ENCODE results near the gene SPOCK2. TPM values are rescaled to one million over a fixed set of nuclear protein-coding genes. Genes with fewer than 3 reads are reported as not detected.

The SPOCK2 gene
- polyA plus RNA-seq, 1 donor from 2014 or later, result 5.6 TPM

DNA sequence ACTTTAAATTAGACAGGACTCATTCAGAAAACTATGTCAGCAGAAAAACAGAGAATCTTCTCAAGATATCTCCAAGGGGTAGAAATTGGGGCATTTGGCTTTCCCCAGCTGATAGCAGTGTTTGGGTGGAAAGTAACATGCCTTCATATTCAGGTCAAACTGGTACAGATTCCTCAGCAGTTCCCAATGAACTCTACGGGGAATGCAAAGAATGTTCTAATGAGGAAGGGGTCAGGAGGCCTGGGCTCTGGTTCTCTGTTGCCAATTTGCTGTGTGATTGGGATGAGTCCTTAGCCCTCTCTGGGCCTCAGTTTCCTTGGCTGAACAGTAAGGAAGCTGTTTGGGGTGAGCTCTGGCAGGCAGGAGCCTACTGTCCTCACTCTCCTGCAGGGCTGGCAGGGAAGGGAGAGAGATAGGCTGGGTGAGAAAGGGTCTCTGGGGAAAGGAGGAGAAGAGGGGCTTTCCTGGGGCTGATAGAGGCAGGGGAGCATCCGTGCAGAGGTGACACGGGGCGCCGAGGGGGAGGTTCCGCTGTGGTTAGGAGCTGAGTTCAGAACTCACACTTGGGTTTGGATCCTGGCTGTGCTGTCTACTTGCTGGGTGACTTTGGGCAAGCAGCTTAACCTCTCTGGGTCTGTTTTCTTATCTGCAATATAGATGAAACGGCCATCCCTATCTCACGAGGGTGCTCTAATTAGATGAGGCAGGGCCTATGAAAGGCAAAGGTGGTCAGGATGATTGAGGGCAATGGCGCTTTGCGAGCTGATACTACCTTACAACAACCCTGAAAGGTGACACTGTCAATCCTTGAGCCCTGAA is 45.1 kb downstream of the SPOCK2 start:
- Histone ChIP-seq H3K79me2 (replicated peaks; ENCODE audit: insufficient read depth, low read length) (no peaks in the 10 kb centered on the region), H3K9ac (ENCODE audit: low read length) (no peak overlapping the region), H3K27me3 (ENCODE audit: insufficient read depth, low read depth, low read length) (no peaks in the 10 kb centered on the region), H3K4me3 (ENCODE audit: low read length) (no peak overlapping the region), H3F3A (ENCODE audit: insufficient read depth, low read length, poor library complexity, severe bottlenecking) (no peaks in the 10 kb centered on the region), H3K9me2 (ENCODE audit: insufficient read depth, low read length) (no peaks in the 10 kb centered on the region), H3K4me2 (ENCODE audit: low read length) (no peak overlapping the region), H3K27ac (ENCODE audit: low read length) (no peak overlapping the region), H3K36me3 (ENCODE audit: insufficient read depth, low read length) (no peaks in the 10 kb centered on the region), H3K9me3 (ENCODE audit: low read length) (no peaks in the 10 kb centered on the region), H4K20me1 (ENCODE audit: insufficient read depth) (no peaks in the 10 kb centered on the region), H2AFZ (ENCODE audit: low read depth, low read length) (no peak overlapping the region)
- no peak for TF ChIP-seq TAF1 (IDR thresholded peaks at IDR 0.05; ENCODE audit: low read depth)
- TF ChIP-seq, protein P1, sequence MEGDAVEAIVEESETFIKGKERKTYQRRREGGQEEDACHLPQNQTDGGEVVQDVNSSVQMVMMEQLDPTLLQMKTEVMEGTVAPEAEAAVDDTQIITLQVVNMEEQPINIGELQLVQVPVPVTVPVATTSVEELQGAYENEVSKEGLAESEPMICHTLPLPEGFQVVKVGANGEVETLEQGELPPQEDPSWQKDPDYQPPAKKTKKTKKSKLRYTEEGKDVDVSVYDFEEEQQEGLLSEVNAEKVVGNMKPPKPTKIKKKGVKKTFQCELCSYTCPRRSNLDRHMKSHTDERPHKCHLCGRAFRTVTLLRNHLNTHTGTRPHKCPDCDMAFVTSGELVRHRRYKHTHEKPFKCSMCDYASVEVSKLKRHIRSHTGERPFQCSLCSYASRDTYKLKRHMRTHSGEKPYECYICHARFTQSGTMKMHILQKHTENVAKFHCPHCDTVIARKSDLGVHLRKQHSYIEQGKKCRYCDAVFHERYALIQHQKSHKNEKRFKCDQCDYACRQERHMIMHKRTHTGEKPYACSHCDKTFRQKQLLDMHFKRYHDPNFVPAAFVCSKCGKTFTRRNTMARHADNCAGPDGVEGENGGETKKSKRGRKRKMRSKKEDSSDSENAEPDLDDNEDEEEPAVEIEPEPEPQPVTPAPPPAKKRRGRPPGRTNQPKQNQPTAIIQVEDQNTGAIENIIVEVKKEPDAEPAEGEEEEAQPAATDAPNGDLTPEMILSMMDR (IDR thresholded peaks at IDR 0.05; ENCODE audit: poor library complexity, severe bottlenecking), result no peak
- TF ChIP-seq POLR2AphosphoS5 (IDR thresholded peaks at IDR 0.05), result no peak
- TF ChIP-seq RAD21 (conservative IDR thresholded peaks at IDR 0.05), result no peak
- TF ChIP-seq EZH2 (IDR thresholded peaks at IDR 0.05; ENCODE audit: borderline replicate concordance, insufficient read depth, low read length, poor library complexity, severe bottlenecking), result no peak
- TF ChIP-seq SMC3 (conservative IDR thresholded peaks at IDR 0.05; ENCODE audit: poor library complexity), result no peak
- TF ChIP-seq, protein P2, sequence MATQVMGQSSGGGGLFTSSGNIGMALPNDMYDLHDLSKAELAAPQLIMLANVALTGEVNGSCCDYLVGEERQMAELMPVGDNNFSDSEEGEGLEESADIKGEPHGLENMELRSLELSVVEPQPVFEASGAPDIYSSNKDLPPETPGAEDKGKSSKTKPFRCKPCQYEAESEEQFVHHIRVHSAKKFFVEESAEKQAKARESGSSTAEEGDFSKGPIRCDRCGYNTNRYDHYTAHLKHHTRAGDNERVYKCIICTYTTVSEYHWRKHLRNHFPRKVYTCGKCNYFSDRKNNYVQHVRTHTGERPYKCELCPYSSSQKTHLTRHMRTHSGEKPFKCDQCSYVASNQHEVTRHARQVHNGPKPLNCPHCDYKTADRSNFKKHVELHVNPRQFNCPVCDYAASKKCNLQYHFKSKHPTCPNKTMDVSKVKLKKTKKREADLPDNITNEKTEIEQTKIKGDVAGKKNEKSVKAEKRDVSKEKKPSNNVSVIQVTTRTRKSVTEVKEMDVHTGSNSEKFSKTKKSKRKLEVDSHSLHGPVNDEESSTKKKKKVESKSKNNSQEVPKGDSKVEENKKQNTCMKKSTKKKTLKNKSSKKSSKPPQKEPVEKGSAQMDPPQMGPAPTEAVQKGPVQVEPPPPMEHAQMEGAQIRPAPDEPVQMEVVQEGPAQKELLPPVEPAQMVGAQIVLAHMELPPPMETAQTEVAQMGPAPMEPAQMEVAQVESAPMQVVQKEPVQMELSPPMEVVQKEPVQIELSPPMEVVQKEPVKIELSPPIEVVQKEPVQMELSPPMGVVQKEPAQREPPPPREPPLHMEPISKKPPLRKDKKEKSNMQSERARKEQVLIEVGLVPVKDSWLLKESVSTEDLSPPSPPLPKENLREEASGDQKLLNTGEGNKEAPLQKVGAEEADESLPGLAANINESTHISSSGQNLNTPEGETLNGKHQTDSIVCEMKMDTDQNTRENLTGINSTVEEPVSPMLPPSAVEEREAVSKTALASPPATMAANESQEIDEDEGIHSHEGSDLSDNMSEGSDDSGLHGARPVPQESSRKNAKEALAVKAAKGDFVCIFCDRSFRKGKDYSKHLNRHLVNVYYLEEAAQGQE (IDR thresholded peaks at IDR 0.05; ENCODE audit: borderline replicate concordance), result no peak
- no peak for TF ChIP-seq MXI1 (conservative IDR thresholded peaks at IDR 0.05; ENCODE audit: poor library complexity, severe bottlenecking)
- TF ChIP-seq EP300 (conservative IDR thresholded peaks at IDR 0.05; ENCODE audit: poor library complexity, severe bottlenecking), result no peak

DNA sequence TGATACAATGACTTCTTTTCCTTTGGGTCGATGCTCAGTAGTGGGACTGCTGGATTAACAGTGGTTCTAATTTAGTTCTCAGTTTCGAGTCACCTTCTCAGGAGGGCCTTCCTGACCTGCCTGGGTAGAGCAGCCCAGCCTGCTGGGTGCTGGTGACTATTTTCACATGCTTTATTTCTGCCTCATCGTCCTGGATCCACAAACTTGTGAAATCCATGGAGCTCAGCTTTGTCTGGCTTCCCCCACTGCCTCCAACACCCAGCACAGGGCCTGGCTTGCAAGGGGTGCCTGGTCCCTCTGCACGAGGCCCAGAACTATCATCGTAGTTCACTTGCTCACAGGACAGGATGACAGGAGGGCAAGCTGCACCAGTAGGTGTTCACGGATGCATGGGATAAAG is 46.9 kb downstream of the SPOCK2 start:
- no peak overlapping the region for H3K4me3 ChIP-seq (ENCODE audit: low read length)
- no peak overlapping the region for H2AFZ ChIP-seq (ENCODE audit: low read depth, low read length)
- no peak overlapping the region for H3K27ac ChIP-seq (ENCODE audit: low read length)

More for the DNA sequence above, 46.9 kb downstream of the SPOCK2 start:
- Histone ChIP-seq H3K79me2 (replicated peaks; ENCODE audit: insufficient read depth, low read length) (no peaks in the 10 kb centered on the region), H3K9me3 (ENCODE audit: low read length) (no peaks in the 10 kb centered on the region), H3F3A (ENCODE audit: insufficient read depth, low read length, poor library complexity, severe bottlenecking) (no peaks in the 10 kb centered on the region), H3K27me3 (ENCODE audit: insufficient read depth, low read depth, low read length) (no peaks in the 10 kb centered on the region), H3K4me2 (ENCODE audit: low read length) (no peak overlapping the region), H3K36me3 (ENCODE audit: insufficient read depth, low read length) (no peaks in the 10 kb centered on the region), H4K20me1 (ENCODE audit: insufficient read depth) (no peaks in the 10 kb centered on the region), H3K9me2 (ENCODE audit: insufficient read depth, low read length) (no peaks in the 10 kb centered on the region), H3K9ac (ENCODE audit: low read length) (no peak overlapping the region)
- TF ChIP-seq SMC3 (conservative IDR thresholded peaks at IDR 0.05; ENCODE audit: poor library complexity) (no peak), EZH2 (IDR thresholded peaks at IDR 0.05; ENCODE audit: borderline replicate concordance, insufficient read depth, low read length, poor library complexity, severe bottlenecking) (no peak), POLR2AphosphoS5 (IDR thresholded peaks at IDR 0.05) (no peak), MXI1 (conservative IDR thresholded peaks at IDR 0.05; ENCODE audit: poor library complexity, severe bottlenecking) (no peak), EP300 (conservative IDR thresholded peaks at IDR 0.05; ENCODE audit: poor library complexity, severe bottlenecking) (no peak), RAD21 (conservative IDR thresholded peaks at IDR 0.05) (no peak)
- TF ChIP-seq, protein P2 (IDR thresholded peaks at IDR 0.05; ENCODE audit: borderline replicate concordance), result no peak
- TF ChIP-seq, protein P1 (IDR thresholded peaks at IDR 0.05; ENCODE audit: poor library complexity, severe bottlenecking), result no peak
